HG03095 (cell line): ENCODE results near the gene MCF2L2.

ENCODE experiments used
- ATAC-seq: cut with Tn5 transposase; IDR thresholded peaks from one replicate; pipeline ENCODE4 v1.9.1; 2021; ENCODE audit warnings: moderate library complexity; ENCODE audit not compliant: unreplicated experiment

MCF2L2 gene

GRCh38 chr3:183298701-183299153, 129.7 kb downstream of the MCF2L2 start:
- ATAC-seq: no peak

- no peak for ATAC-seq
These were observed 131.5 kb downstream of the MCF2L2 start for GRCh38 chr3:183296944-183297343.

- no peak for ATAC-seq
These were observed 133.2 kb downstream of the MCF2L2 start for GRCh38 chr3:183295211-183295610.

GRCh38 chr3:183293966-183294365, 134.5 kb downstream of the MCF2L2 start:
- no peak for ATAC-seq

GRCh38 chr3:183291497-183292031, 136.9 kb downstream of the MCF2L2 start:
- ATAC-seq: no peak

- ATAC-seq: no peak
These were observed 138.2 kb downstream of the MCF2L2 start for GRCh38 chr3:183290216-183290615.

- ATAC-seq: no peak
These were observed 140.3 kb downstream of the MCF2L2 start for GRCh38 chr3:183288117-183288516.

- no peak for ATAC-seq
These were observed 141.0 kb downstream of the MCF2L2 start for GRCh38 chr3:183287301-183287971.

GRCh38 chr3:183285828-183286457, 142.5 kb downstream of the MCF2L2 start:
- ATAC-seq: peak; percentile 98

- no peak for ATAC-seq
These were observed 143.1 kb downstream of the MCF2L2 start for GRCh38 chr3:183285318-183285717.

GRCh38 chr3:183284570-183284969, 143.8 kb downstream of the MCF2L2 start:
- ATAC-seq: no peak

- ATAC-seq: no peak
These were observed 144.5 kb downstream of the MCF2L2 start for GRCh38 chr3:183283886-183284285.

GRCh38 chr3:183281126-183281797, 147.2 kb downstream of the MCF2L2 start:
- ATAC-seq: no peak

- ATAC-seq: no peak
These were observed 149.0 kb downstream of the MCF2L2 start for GRCh38 chr3:183279371-183279770.

- ATAC-seq: no peak
These were observed 149.8 kb downstream of the MCF2L2 start for GRCh38 chr3:183278479-183279088.

- no peak for ATAC-seq
These were observed 151.2 kb downstream of the MCF2L2 start for GRCh38 chr3:183277260-183277659.

- ATAC-seq: no peak
These were observed 152.5 kb downstream of the MCF2L2 start for GRCh38 chr3:183275937-183276336.

- no peak for ATAC-seq
These were observed 153.0 kb downstream of the MCF2L2 start for GRCh38 chr3:183275418-183275817.

GRCh38 chr3:183274609-183275008, 153.8 kb downstream of the MCF2L2 start:
- ATAC-seq: no peak

GRCh38 chr3:183272791-183273190, 155.6 kb downstream of the MCF2L2 start:
- no peak for ATAC-seq

GRCh38 chr3:183272142-183272541, 156.3 kb downstream of the MCF2L2 start:
- ATAC-seq: no peak
